ENCODE data around the gene CSAD.

Gene CSAD

GRCh38 chr12:53217051-53217930, 36.6 kb upstream of the CSAD start:
- TF ChIP-seq, protein P1, sequence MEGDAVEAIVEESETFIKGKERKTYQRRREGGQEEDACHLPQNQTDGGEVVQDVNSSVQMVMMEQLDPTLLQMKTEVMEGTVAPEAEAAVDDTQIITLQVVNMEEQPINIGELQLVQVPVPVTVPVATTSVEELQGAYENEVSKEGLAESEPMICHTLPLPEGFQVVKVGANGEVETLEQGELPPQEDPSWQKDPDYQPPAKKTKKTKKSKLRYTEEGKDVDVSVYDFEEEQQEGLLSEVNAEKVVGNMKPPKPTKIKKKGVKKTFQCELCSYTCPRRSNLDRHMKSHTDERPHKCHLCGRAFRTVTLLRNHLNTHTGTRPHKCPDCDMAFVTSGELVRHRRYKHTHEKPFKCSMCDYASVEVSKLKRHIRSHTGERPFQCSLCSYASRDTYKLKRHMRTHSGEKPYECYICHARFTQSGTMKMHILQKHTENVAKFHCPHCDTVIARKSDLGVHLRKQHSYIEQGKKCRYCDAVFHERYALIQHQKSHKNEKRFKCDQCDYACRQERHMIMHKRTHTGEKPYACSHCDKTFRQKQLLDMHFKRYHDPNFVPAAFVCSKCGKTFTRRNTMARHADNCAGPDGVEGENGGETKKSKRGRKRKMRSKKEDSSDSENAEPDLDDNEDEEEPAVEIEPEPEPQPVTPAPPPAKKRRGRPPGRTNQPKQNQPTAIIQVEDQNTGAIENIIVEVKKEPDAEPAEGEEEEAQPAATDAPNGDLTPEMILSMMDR (IDR thresholded peaks at IDR 0.05; ENCODE audit: low read depth, low read length, missing control alignments) = no peak
- H3K4me3 ChIP-seq (ENCODE audit: low read depth, low read length) = no peak overlapping the region
- no peak for DNase-seq (ENCODE audit: low read depth)

DNA sequence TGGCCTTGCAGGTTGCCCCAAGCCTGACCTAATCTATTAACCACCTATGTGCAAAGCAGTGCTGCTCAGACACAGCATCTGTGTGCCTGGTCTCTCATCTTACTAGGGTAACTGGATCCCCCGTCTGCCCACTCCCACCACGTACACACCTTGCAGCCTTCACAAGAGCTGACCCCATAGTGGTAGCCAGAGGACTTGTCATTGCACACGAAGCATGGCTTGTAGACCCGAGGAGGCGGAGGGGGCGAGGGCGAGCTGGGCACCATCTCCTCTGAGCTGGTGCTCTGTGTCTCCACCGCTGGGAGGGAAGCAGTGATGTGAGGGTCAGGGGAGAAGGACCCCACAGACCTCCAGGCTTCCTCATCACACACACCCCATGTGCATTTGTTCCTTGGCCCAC, 34.8 kb upstream of the CSAD start:
- DNase-seq (ENCODE audit: low read depth) = no peak
- H3K4me3 ChIP-seq (ENCODE audit: low read depth, low read length) = no peak overlapping the region
- TF ChIP-seq, protein P1 (IDR thresholded peaks at IDR 0.05; ENCODE audit: low read depth, low read length, missing control alignments) = no peak

- no peak for DNase-seq (ENCODE audit: low read depth)
- TF ChIP-seq, protein P1 (IDR thresholded peaks at IDR 0.05; ENCODE audit: low read depth, low read length, missing control alignments) = no peak
- no peak overlapping the region for H3K4me3 ChIP-seq (ENCODE audit: low read depth, low read length)
Observed at GRCh38 chr12:53214687-53215455, 34.1 kb upstream of the CSAD start.

- H3K4me3 ChIP-seq (ENCODE audit: low read depth, low read length) = no peak overlapping the region
- DNase-seq (ENCODE audit: low read depth) = no peak
- TF ChIP-seq, protein P1 (IDR thresholded peaks at IDR 0.05; ENCODE audit: low read depth, low read length, missing control alignments) = no peak
Observed at GRCh38 chr12:53214221-53214620, 33.5 kb upstream of the CSAD start.

- H3K4me3 ChIP-seq (ENCODE audit: low read depth, low read length) = no peak overlapping the region
- DNase-seq (ENCODE audit: low read depth) = no peak
- TF ChIP-seq, protein P1 (IDR thresholded peaks at IDR 0.05; ENCODE audit: low read depth, low read length, missing control alignments) = peak; percentile 94
Observed at GRCh38 chr12:53213348-53213747, 32.6 kb upstream of the CSAD start.

GRCh38 chr12:53212931-53213330, 32.2 kb upstream of the CSAD start:
- TF ChIP-seq, protein P1 (IDR thresholded peaks at IDR 0.05; ENCODE audit: low read depth, low read length, missing control alignments) = no peak
- no peak for DNase-seq (ENCODE audit: low read depth)
- no peak overlapping the region for H3K4me3 ChIP-seq (ENCODE audit: low read depth, low read length)

All from GM12864 (cell line).